ENCODE data around the gene B3GAT1.

DNA sequence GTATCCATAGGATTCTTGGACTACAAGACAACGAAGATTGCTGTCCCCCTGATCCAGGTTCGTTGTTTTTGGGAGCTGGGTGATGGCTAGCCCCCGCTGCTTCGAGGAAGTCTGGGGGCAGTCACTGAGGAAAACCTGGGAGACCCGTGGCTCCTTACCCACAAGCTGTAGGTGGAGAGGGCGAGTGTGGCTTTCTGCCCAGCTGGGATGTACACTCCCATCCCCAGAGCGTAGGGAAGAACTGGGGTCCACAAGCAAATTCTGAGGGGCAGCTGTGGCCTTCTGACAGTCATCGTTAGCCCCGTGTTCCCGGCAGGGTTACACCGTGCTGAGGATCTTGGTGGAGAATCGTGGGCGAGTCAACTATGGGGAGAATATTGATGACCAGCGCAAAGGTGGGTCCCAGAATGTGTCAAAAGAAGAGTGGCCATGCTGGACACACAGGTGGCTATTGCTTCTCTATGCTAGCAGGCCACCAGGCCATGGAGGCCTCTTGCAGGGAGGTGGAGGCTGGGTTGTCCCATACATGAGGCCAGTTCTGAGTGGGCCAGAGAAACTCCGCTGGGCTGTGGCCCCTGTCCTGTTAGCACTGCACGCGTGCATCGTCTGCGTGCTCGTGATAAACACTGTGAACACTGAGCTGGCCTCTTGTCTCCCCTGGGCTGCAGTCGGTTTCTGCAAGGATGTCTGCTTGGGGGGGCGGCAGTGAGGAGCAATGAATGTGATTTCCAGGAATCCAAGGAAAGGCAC is 40.4 kb downstream of the B3GAT1 start:
- TF ChIP-seq, protein P1, sequence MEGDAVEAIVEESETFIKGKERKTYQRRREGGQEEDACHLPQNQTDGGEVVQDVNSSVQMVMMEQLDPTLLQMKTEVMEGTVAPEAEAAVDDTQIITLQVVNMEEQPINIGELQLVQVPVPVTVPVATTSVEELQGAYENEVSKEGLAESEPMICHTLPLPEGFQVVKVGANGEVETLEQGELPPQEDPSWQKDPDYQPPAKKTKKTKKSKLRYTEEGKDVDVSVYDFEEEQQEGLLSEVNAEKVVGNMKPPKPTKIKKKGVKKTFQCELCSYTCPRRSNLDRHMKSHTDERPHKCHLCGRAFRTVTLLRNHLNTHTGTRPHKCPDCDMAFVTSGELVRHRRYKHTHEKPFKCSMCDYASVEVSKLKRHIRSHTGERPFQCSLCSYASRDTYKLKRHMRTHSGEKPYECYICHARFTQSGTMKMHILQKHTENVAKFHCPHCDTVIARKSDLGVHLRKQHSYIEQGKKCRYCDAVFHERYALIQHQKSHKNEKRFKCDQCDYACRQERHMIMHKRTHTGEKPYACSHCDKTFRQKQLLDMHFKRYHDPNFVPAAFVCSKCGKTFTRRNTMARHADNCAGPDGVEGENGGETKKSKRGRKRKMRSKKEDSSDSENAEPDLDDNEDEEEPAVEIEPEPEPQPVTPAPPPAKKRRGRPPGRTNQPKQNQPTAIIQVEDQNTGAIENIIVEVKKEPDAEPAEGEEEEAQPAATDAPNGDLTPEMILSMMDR (conservative IDR thresholded peaks at IDR 0.05 in 1 of 2, IDR thresholded peaks at IDR 0.05 in 1 of 2; ENCODE audit: low read depth in 1 of 2, low read length in 2 of 2): no peak
- TF ChIP-seq EZH2 (IDR thresholded peaks at IDR 0.05; ENCODE audit: low read length, missing control alignments): no peak

Data from fibroblast of lung (primary cell).